ENCODE results near the gene OPN3. TPM values are rescaled to one million over a fixed set of nuclear protein-coding genes. Genes with fewer than 3 reads are reported as not detected.

OPN3 gene
- total RNA-seq, 1 donor from 2014 or later: 29.8 TPM

GRCh38 chr1:241679404-241679803 is 39.2 kb upstream of the OPN3 start:
- Histone ChIP-seq H3K36me3 (ENCODE audit: control insufficient read depth, insufficient read depth, low read length) (no peaks in the 10 kb centered on the region), H3K27me3 (ENCODE audit: control insufficient read depth, insufficient read depth, low read length) (no peaks in the 10 kb centered on the region), H3K4me3 (ENCODE audit: low read depth, low read length) (no peak overlapping the region)
- DNase-seq (ENCODE audit: low read depth): no peak
- no peak for TF ChIP-seq CTCF (IDR thresholded peaks at IDR 0.05; ENCODE audit: insufficient read depth, low read length, poor library complexity, severe bottlenecking)

GRCh38 chr1:241678536-241678935 is 38.4 kb upstream of the OPN3 start:
- DNase-seq (ENCODE audit: low read depth): no peak
- H3K4me3 ChIP-seq (ENCODE audit: low read depth, low read length): no peak overlapping the region
- TF ChIP-seq CTCF (IDR thresholded peaks at IDR 0.05; ENCODE audit: insufficient read depth, low read length, poor library complexity, severe bottlenecking): no peak
- H3K27me3 ChIP-seq (ENCODE audit: control insufficient read depth, insufficient read depth, low read length): no peaks in the 10 kb centered on the region
- H3K36me3 ChIP-seq (ENCODE audit: control insufficient read depth, insufficient read depth, low read length): no peaks in the 10 kb centered on the region

GRCh38 chr1:241677201-241677600 is 37.0 kb upstream of the OPN3 start:
- TF ChIP-seq CTCF (IDR thresholded peaks at IDR 0.05; ENCODE audit: insufficient read depth, low read length, poor library complexity, severe bottlenecking): no peak
- DNase-seq (ENCODE audit: low read depth): no peak
- Histone ChIP-seq H3K36me3 (ENCODE audit: control insufficient read depth, insufficient read depth, low read length) (no peaks in the 10 kb centered on the region), H3K27me3 (ENCODE audit: control insufficient read depth, insufficient read depth, low read length) (no peaks in the 10 kb centered on the region), H3K4me3 (ENCODE audit: low read depth, low read length) (no peak overlapping the region)

GRCh38 chr1:241675983-241676382 is 35.8 kb upstream of the OPN3 start:
- Histone ChIP-seq H3K27me3 (ENCODE audit: control insufficient read depth, insufficient read depth, low read length) (no peaks in the 10 kb centered on the region), H3K36me3 (ENCODE audit: control insufficient read depth, insufficient read depth, low read length) (no peaks in the 10 kb centered on the region), H3K4me3 (ENCODE audit: low read depth, low read length) (no peak overlapping the region)
- DNase-seq (ENCODE audit: low read depth): no peak
- TF ChIP-seq CTCF (IDR thresholded peaks at IDR 0.05; ENCODE audit: insufficient read depth, low read length, poor library complexity, severe bottlenecking): no peak

GRCh38 chr1:241674805-241675384 is 34.7 kb upstream of the OPN3 start:
- no peak overlapping the region for H3K4me3 ChIP-seq (ENCODE audit: low read depth, low read length)
- H3K36me3 ChIP-seq (ENCODE audit: control insufficient read depth, insufficient read depth, low read length): no peaks in the 10 kb centered on the region
- TF ChIP-seq CTCF (IDR thresholded peaks at IDR 0.05; ENCODE audit: insufficient read depth, low read length, poor library complexity, severe bottlenecking): no peak
- H3K27me3 ChIP-seq (ENCODE audit: control insufficient read depth, insufficient read depth, low read length): no peaks in the 10 kb centered on the region
- DNase-seq (ENCODE audit: low read depth): no peak

- H3K4me3 ChIP-seq (ENCODE audit: low read depth, low read length): no peak overlapping the region
Measured at GRCh38 chr1:241672301-241672700, 32.1 kb upstream of the OPN3 start.

More at GRCh38 chr1:241672301-241672700, 32.1 kb upstream of the OPN3 start:
- no peak for DNase-seq (ENCODE audit: low read depth)
- H3K27me3 ChIP-seq (ENCODE audit: control insufficient read depth, insufficient read depth, low read length): no peaks in the 10 kb centered on the region
- TF ChIP-seq CTCF (IDR thresholded peaks at IDR 0.05; ENCODE audit: insufficient read depth, low read length, poor library complexity, severe bottlenecking): no peak
- H3K36me3 ChIP-seq (ENCODE audit: control insufficient read depth, insufficient read depth, low read length): no peaks in the 10 kb centered on the region
